Mucosa of descending colon (tissue), 3 donors: ENCODE measurements around the gene CRISPLD2. TPM values are rescaled to one million over a fixed set of nuclear protein-coding genes. Genes with fewer than 3 reads are reported as not detected.

ENCODE experiments used
- ATAC-seq: fragments of 200-7000 bp; cut with Tn5 transposase; one replicate; pipeline ENCODE4 v1.9.1; 2020; ENCODE audit warnings: mild to moderate bottlenecking, moderate library complexity
- DNase-seq, 3 donors: peaks; one replicate each; pipeline ENCODE4 v3.0.0-alpha.2; 2020
- H3K36me3 ChIP-seq: fragments of 200-600 bp; one replicate; pipeline ENCODE4 v1.8.0; 2021; ENCODE audit warnings: low read depth, mild to moderate bottlenecking
- H3K4me1 ChIP-seq: fragments of 200-600 bp; one replicate; pipeline ENCODE4 v1.8.0; 2021; ENCODE audit warnings: low read depth, mild to moderate bottlenecking
- H3K4me3 ChIP-seq: fragments of 200-600 bp; one replicate; pipeline ENCODE4 v1.8.0; 2021; ENCODE audit warnings: mild to moderate bottlenecking
- H3K9me3 ChIP-seq: fragments of 200-600 bp; one replicate; pipeline ENCODE4 v1.8.0; 2021; ENCODE audit warnings: mild to moderate bottlenecking
- intact Hi-C, 2 donors: fragments of 100-400 bp; cut with DNase I in 1 of 2; cut with micrococcal nuclease in 1 of 2; formaldehyde crosslinking; loops; one replicate each; pipeline versions ENCODE4 v1.11.0 to v1.11.1; 2022; cut with DNase I, micrococcal nuclease
- total RNA-seq, 3 donors: library from RNA; stranded (reverse); fragmentation: NEBNext Ultra II Directional in 2 of 3; extraction: Animal tissue kit (Norgen Biotek cat#: 25700) in 2 of 3; gene quantifications; one replicate each; pipeline versions ENCODE4 v1.2.1 to v1.2.4, GENCODE V29; 2021 to 2023
- TF ChIP-seq, protein P1 (sequence below): fragments of 200-600 bp; IDR thresholded peaks from one replicate; pipeline ENCODE4 v1.8.0; 2022; ENCODE audit warnings: antibody characterized with exemption, mild to moderate bottlenecking
- donor health status: DM: no; HTN: no; CAD: no; lungs with moderate emphysema.
- donor health status: DM: no; HTN: no; CAD: no.
- donor health status: DM: no; HTN: yes; CAD: no.

The CRISPLD2 gene
- total RNA-seq, 3 donors from 2014 or later: 10.5 to 114 (median 38.7) TPM

DNA sequence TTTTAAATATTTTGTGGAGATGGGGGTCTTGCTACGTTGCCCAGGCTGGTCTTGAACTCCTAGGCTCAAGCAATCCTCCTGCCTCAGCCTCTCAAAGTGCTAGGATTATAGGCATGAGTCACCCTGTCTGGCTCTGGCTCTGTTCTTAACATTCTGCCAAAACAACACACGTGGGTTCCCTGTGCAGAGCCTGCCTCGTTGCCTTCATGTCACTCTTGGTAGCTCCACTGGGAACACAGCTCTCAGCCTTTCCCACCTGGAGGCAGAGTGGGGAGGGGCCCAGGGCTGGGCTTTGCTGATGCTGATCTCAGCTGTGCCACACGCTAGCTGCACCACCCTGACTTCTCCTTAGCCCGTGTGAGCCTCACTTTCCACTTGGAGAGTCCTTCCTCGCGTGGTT is 19.3 kb downstream of the CRISPLD2 start:
- intact Hi-C loops: no loop called here
- TF ChIP-seq, protein P1, sequence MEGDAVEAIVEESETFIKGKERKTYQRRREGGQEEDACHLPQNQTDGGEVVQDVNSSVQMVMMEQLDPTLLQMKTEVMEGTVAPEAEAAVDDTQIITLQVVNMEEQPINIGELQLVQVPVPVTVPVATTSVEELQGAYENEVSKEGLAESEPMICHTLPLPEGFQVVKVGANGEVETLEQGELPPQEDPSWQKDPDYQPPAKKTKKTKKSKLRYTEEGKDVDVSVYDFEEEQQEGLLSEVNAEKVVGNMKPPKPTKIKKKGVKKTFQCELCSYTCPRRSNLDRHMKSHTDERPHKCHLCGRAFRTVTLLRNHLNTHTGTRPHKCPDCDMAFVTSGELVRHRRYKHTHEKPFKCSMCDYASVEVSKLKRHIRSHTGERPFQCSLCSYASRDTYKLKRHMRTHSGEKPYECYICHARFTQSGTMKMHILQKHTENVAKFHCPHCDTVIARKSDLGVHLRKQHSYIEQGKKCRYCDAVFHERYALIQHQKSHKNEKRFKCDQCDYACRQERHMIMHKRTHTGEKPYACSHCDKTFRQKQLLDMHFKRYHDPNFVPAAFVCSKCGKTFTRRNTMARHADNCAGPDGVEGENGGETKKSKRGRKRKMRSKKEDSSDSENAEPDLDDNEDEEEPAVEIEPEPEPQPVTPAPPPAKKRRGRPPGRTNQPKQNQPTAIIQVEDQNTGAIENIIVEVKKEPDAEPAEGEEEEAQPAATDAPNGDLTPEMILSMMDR: no peak
- H3K9me3 ChIP-seq: no peaks in the 10 kb centered on the region
- DNase-seq (no peak), ATAC-seq (no peak)
- H3K4me1 ChIP-seq: peaks cover 7% of the 10 kb centered on the region
- H3K36me3 ChIP-seq: no peaks in the 10 kb centered on the region
- no peak overlapping the region for H3K4me3 ChIP-seq

DNA sequence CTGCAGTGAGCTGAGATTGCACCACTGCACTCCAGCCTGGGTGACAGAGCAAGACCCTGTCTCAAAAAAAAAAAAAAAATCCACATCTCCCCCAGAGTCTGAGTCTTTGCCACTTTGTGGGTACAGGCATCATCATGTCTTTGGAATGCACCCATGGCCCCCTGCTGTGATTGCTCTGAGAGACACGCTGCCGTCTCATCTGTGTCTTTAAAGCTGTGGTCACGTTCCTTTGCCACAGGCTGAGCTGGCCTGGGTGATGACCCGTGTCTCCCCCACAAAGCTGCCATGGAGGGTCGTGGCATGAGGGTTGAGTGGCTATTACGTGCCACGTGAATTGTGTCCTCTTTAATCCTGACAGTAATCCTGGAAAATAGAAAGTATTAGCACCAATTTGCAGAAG is 20.2 kb downstream of the CRISPLD2 start:
- DNase-seq (no peak), ATAC-seq (no peak)
- H3K9me3 ChIP-seq: no peaks in the 10 kb centered on the region
- TF ChIP-seq, protein P1: no peak
- no peaks in the 10 kb centered on the region for H3K36me3 ChIP-seq
- peaks cover 7% of the 10 kb centered on the region for H3K4me1 ChIP-seq
- no peak overlapping the region for H3K4me3 ChIP-seq
- intact Hi-C loops: no loop called here

DNA sequence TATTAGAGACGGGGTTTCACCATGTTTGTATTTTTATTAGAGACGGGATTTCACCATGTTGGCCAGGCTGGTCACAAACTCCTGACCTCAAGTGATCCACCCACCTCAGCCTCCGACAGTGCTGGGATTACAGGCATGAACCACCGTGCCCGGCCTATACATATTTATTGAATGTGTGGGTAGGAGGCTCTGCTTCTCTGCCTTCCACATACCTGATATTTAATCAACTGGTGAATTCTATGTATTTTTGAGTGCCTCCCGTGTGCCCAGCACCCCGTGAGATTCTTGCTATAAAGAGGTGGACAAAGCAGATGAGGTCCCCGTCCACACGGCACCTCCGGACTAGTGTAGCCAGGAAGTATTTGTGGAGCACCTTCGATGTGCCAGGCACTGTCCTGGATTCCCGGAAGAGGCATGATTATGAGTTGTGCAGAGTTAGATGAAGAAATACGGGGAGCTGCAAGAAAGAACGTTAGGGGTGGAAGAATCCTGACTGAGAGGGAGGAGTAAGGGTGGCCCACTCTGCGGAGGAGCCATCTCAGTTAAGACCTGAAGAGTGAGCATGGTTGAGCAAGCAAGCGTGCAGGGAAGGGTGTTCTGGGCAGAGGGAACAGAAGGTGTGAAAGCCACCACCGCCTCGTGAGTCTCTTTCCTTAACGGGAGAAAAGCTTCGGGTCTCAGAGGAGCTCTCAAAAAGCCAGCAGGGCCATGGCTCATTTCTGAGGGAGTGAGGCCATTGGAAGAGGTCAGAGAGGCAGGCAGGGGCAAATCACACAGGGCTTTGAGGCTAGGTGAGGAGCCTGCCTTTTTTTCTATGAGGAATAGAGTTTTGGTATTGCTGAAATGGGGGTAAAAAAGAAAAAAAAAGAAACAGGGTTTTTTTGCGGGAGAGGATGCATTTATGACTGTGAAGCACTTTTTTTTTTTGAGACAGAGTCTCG is 21.2 kb downstream of the CRISPLD2 start:
- Histone ChIP-seq H3K9me3 (no peaks in the 10 kb centered on the region), H3K4me3 (no peak overlapping the region), H3K36me3 (no peaks in the 10 kb centered on the region), H3K4me1 (peaks cover 7% of the 10 kb centered on the region)
- no peak for DNase-seq
- TF ChIP-seq, protein P1: no peak
- no peak for ATAC-seq
- intact Hi-C loops: no loop called here

DNA sequence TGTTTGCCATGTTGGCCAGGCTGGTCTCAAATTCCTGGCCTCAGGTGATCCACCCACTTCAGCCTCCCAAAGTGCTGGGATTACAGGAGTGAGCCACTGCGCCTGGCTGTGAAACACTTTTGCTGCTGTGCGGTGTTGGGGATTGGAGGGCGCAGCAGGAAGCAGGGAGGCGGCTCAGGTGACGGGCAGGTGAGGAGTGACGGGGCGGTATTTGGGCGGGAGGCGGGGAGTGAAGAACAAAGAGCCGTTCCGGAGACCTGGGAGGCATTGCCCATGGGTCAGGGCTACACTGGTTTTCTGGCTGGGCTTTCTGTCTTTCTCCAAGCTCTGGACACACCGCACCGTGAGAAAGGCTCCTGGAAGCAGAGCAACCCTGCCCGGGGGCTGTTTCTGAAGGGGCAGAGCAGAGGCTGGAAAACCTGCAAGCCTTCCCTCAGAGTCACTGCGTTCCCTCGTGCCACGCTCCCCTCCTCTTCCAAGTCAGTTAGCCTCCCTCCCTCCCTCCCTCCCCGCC is 22.1 kb downstream of the CRISPLD2 start:
- intact Hi-C loops: no loop called here
- TF ChIP-seq, protein P1: no peak
- H3K4me3 ChIP-seq: no peak overlapping the region
- H3K9me3 ChIP-seq: no peaks in the 10 kb centered on the region
- ATAC-seq: peak; percentile 94
- DNase-seq: peak; percentile 83 to 88 (median 87)
- H3K4me1 ChIP-seq: peaks cover 7% of the 10 kb centered on the region
- no peaks in the 10 kb centered on the region for H3K36me3 ChIP-seq

DNA sequence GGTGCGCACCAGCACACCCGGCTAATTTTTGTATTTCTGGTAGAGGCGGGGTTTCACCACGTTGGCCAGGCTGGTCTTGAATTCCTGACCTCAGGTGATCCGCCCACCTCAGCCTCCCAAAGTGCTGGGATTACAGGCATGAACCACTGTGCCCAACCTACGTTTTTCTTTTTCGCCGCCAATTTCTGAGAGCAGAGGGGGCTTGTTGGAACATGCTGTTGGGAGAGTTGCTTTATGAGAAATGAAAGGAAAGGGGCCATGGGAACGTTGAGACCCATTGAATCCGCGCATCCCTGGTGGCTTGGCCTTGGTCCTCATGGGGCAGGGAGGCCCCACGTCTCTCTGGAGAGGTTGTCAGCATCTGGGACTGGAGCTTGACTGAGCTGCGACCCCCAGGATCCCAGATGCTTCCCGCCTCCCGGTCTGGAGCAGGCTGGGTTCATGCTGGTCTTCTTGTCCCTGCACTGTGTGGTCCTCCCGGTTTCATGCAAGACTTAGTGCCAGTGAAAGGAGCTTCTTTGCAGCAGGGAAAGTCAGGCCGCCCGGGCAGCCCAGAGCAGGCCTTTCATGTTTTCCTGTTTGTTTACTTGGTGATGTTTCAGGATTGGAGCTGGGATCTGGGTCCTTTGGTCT is 22.8 kb downstream of the CRISPLD2 start:
- DNase-seq (no peak), ATAC-seq (no peak)
- Histone ChIP-seq H3K4me3 (no peak overlapping the region), H3K4me1 (peaks cover 7% of the 10 kb centered on the region), H3K9me3 (no peaks in the 10 kb centered on the region), H3K36me3 (no peaks in the 10 kb centered on the region)
- intact Hi-C loops: no loop called here
- TF ChIP-seq, protein P1: no peak
